ENCODE measurements around the gene GSTA3.
"Not testable (repeated sequence)": the region's sequence is repeated elsewhere in the genome, so short reads cannot be mapped to it uniquely, and the experiment has no call there.

GSTA3 gene

GRCh38 chr6:52909531-52909930 lies at the start of gene GSTA3:
GSTA3 (minus strand) TSS chr6:52909698; CDS start chr6:52905834, 3,864 bp downstream.
- no peak within 1 kb of the TSS for H3K4me3 ChIP-seq (ENCODE audit: low read depth, low read length)

- H3K4me3 ChIP-seq (ENCODE audit: low read depth, low read length) = no peak overlapping the region
These were observed 49.2 kb upstream of the GSTA3 start for GRCh38 chr6:52958546-52959255.

- H3K4me3 ChIP-seq (ENCODE audit: low read depth, low read length) = no peak overlapping the region
These were observed 46.4 kb upstream of the GSTA3 start for GRCh38 chr6:52955871-52956270.

- no peak overlapping the region for H3K4me3 ChIP-seq (ENCODE audit: low read depth, low read length)
These were observed 44.7 kb upstream of the GSTA3 start for GRCh38 chr6:52953911-52954839.

GRCh38 chr6:52946306-52946705 lies 36.8 kb upstream of the GSTA3 start:
- H3K4me3 ChIP-seq (ENCODE audit: low read depth, low read length) = no peak overlapping the region

- not testable (repeated sequence) for H3K4me3 ChIP-seq (ENCODE audit: low read depth, low read length)
These were observed 33.3 kb upstream of the GSTA3 start for GRCh38 chr6:52942821-52943220.

- H3K4me3 ChIP-seq (ENCODE audit: low read depth, low read length) = no peak overlapping the region
These were observed 32.7 kb upstream of the GSTA3 start for GRCh38 chr6:52942221-52942620.

- H3K4me3 ChIP-seq (ENCODE audit: low read depth, low read length) = no peak overlapping the region
These were observed 28.4 kb upstream of the GSTA3 start for GRCh38 chr6:52937908-52938307.

GRCh38 chr6:52933778-52934177 lies 24.3 kb upstream of the GSTA3 start:
- no peak overlapping the region for H3K4me3 ChIP-seq (ENCODE audit: low read depth, low read length)

- no peak overlapping the region for H3K4me3 ChIP-seq (ENCODE audit: low read depth, low read length)
These were observed 21.9 kb upstream of the GSTA3 start for GRCh38 chr6:52931351-52931750.

- no peak overlapping the region for H3K4me3 ChIP-seq (ENCODE audit: low read depth, low read length)
These were observed 20.0 kb upstream of the GSTA3 start for GRCh38 chr6:52929321-52930164.

- H3K4me3 ChIP-seq (ENCODE audit: low read depth, low read length) = no peak overlapping the region
These were observed 18.0 kb upstream of the GSTA3 start for GRCh38 chr6:52927451-52927850.

GRCh38 chr6:52925919-52926792 lies 16.7 kb upstream of the GSTA3 start:
- no peak overlapping the region for H3K4me3 ChIP-seq (ENCODE audit: low read depth, low read length)

GRCh38 chr6:52925042-52925441 lies 15.5 kb upstream of the GSTA3 start:
- H3K4me3 ChIP-seq (ENCODE audit: low read depth, low read length) = no peak overlapping the region

- H3K4me3 ChIP-seq (ENCODE audit: low read depth, low read length) = not testable (repeated sequence)
These were observed 14.2 kb upstream of the GSTA3 start for GRCh38 chr6:52923689-52924088.

GRCh38 chr6:52922161-52922560 lies 12.7 kb upstream of the GSTA3 start:
- H3K4me3 ChIP-seq (ENCODE audit: low read depth, low read length) = no peak overlapping the region

- H3K4me3 ChIP-seq (ENCODE audit: low read depth, low read length) = no peak overlapping the region
These were observed 12.2 kb upstream of the GSTA3 start for GRCh38 chr6:52921743-52922142.

- not testable (repeated sequence) for H3K4me3 ChIP-seq (ENCODE audit: low read depth, low read length)
These were observed 10.0 kb upstream of the GSTA3 start for GRCh38 chr6:52919511-52919910.

- H3K4me3 ChIP-seq (ENCODE audit: low read depth, low read length) = not testable (repeated sequence)
These were observed 9.3 kb upstream of the GSTA3 start for GRCh38 chr6:52918771-52919170.

GRCh38 chr6:52918027-52918686 lies 8.7 kb upstream of the GSTA3 start:
- H3K4me3 ChIP-seq (ENCODE audit: low read depth, low read length) = not testable (repeated sequence)
